SJCRH30 (cell line): Measurements from ENCODE around the gene GATA5. TPM values are rescaled to one million over a fixed set of nuclear protein-coding genes. Genes with fewer than 3 reads are reported as not detected.
"Not testable (repeated sequence)": the region's sequence is repeated elsewhere in the genome, so short reads cannot be mapped to it uniquely, and the experiment has no call there.

Experiments used
- DNase-seq, 2 experiments: peaks; one replicate each; pipeline ENCODE4 v3.0.0-alpha.2; 2015 to 2020
- H3K27ac ChIP-seq: fragments of 250-450 bp; sonication (Bioruptor Pico); 2 replicates; pipeline ENCODE4 v1.5.1; 2020; ENCODE audit warnings: mild to moderate bottlenecking, moderate library complexity
- H3K27me3 ChIP-seq: fragments of 250-450 bp; sonication (Bioruptor Pico); 2 replicates; pipeline ENCODE4 v1.5.1; 2020; ENCODE audit warnings: mild to moderate bottlenecking, moderate library complexity
- H3K36me3 ChIP-seq: fragments of 250-450 bp; sonication (Bioruptor Pico); 2 replicates; pipeline ENCODE4 v1.5.1; 2020; ENCODE audit warnings: mild to moderate bottlenecking, moderate library complexity
- H3K4me1 ChIP-seq: fragments of 250-450 bp; sonication (Bioruptor Pico); 2 replicates; pipeline ENCODE4 v1.5.1; 2020; ENCODE audit warnings: mild to moderate bottlenecking, moderate library complexity
- H3K4me3 ChIP-seq: fragments of 250-450 bp; sonication (Bioruptor Pico); 2 replicates; pipeline ENCODE4 v1.5.1; 2020; ENCODE audit warnings: mild to moderate bottlenecking, moderate library complexity
- H3K9me3 ChIP-seq: fragments of 250-450 bp; sonication (Bioruptor Pico); replicated peaks from 2 replicates; pipeline ENCODE4 v1.5.1; 2020; ENCODE audit warnings: mild to moderate bottlenecking, moderate library complexity
- total RNA-seq: library from RNA; depleted of rRNA; stranded (reverse); fragments of >200 nt; shearing (Covaris generic); gene quantifications from 2 replicates; pipeline ENCODE4 v1.2.3, GENCODE V29; 2014

Gene GATA5
- total RNA-seq, 1 experiment from 2014 or later: not detected

DNA sequence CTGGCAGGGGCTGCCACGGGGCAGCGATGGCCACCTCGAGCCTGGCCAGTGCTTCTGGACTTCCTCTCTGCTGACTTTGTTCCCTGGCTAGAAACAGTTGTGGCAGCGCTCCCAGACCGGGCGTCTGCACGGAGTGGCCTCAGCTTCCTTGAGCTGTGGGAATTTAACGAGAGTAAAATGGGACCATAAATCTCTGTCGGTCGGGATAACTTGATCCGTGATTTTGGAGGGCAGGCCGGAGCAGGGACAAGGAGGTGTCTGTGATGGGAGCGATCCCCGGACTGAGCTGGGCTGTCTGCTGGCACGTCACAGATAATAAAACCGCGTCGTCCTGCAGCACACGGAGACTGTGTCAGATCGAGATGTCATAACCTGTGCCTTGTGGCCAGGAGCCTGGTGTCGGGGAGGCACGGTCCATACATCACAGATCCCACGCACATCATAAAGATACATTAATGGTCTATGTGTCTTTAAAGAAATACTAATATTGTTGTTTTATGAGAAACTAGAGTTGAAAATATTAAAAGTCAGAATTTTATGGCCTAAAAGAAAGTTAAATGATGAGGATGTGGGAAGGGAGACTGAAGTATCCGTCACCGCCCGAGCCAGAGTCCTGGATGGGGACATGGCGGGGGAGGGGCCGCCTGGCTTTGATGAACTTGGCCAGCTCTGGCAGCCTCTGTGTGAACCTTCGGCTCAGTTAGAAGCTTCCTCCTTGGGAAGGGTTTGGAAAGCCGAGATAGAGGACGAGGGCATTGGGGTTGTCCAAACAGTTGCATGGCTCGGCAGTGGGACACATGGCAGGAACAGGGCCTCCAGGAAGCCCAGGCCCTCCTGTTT lies 41.9 kb downstream of the GATA5 start:
- Histone ChIP-seq H3K4me1 (no peaks in the 10 kb centered on the region; the same call in 1 of the 2 replicates), H3K4me3 (no peak overlapping the region), H3K9me3 (no peaks in the 10 kb centered on the region), H3K27me3 (peaks cover 83% of the 10 kb centered on the region), H3K27ac (no peak overlapping the region), H3K36me3 (no peaks in the 10 kb centered on the region)
- DNase-seq: no peak

DNA sequence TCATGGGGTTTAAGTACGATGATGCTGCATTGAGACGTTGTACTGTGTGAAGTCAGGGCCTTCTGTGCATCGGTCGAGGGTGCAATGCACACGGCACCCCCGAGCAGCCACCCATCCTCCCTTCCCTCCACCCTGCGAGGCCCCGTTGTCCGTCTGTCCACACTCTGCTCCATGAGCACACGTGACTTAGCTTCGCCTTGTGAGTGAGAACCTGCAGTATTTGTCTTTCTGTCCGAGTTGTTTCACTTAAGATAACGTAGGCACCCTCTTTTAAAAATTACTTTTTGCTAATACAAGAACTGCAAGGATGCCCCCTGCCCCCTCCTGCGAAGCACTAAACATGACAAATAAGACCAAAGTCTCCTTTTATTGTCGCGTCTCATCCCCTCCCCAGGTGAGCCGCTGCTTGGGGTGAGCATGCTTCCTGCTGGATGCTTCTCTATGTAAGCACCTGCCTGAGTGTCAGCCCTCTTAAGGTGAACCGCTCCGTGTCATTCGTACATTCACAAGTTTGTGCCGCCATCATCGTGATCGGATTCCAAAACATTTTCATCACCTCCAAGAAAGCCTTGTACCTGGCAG lies 44.8 kb downstream of the GATA5 start:
- no peak overlapping the region for H3K27ac ChIP-seq
- DNase-seq: no peak
- H3K27me3 ChIP-seq: peaks cover 82% of the 10 kb centered on the region
- H3K4me3 ChIP-seq: no peak overlapping the region
- no peaks in the 10 kb centered on the region; the same call in 1 of the 2 replicates for H3K4me1 ChIP-seq
- H3K36me3 ChIP-seq: no peaks in the 10 kb centered on the region
- no peaks in the 10 kb centered on the region for H3K9me3 ChIP-seq

DNA sequence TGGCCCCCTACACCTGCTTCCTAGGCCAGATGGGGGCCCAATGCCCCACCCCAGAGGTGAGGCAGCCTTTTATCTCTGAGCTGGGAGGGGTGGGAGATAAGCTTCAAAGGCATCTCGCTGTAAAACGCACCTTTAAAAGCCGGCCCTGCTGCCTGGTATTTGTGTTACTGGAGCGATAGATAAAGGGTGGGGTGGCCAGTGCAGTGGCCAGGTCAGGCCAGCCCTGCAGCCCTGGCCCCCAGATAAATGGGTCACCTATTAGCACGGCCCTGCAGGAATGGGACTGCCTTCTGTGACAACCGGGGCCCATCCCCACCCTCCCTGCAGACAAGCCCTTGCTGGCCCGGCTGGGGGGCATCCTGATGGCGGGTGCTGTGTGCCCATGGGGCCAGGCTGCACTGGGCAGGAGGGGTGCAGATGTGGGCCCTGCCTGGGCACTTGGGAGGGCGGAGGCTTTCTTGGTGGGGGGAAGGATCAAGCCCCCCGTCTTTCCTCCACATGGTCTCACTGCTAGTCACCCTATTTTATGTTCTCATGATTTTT lies 45.4 kb downstream of the GATA5 start:
- Histone ChIP-seq H3K27ac (no peak overlapping the region), H3K27me3 (peaks cover 77% of the 10 kb centered on the region), H3K4me1 (no peaks in the 10 kb centered on the region; the same call in 1 of the 2 replicates), H3K4me3 (no peak overlapping the region), H3K36me3 (no peaks in the 10 kb centered on the region), H3K9me3 (no peaks in the 10 kb centered on the region)
- DNase-seq: no peak

DNA sequence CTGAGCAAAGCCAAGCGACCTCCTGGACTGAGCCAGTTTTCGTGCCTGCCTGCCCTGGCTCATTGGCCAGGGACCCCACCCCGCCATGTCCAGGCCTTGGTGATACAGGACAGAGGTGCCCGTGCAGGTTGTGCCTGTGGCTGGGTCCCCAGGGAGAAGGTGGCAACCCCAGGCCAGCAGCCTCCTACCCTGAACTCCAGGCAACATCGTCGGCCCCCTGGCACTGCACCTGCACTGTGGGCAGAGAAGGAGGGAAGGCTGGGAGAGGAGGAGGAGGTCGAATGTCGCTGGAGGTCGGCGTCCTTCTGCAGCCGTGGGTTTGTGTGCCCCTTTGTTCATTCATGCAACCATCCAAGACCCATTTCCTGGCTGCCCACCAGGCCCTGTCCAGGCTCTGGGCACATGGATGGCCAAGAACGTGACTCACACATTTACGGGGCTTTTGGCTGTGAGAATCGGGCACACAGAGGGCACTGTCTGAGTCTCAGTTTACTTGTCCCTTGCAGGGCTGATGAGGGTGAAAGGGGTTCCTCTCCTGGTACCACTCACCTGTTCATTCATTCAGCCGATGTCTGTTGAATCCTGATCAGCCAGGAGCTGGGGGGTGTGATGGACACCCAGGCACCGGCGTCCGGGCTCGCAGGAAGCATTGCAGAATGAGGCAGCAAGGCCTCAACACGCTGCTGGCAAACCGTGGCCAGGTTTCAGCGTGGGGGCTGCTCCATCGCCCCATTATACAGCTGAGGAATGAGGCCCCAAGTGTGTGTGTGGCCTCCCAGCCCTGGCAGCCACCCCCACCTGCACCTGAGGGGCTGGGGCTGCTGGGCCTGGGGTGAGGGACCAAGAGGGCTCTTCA lies 46.1 kb downstream of the GATA5 start:
- Histone ChIP-seq H3K36me3 (no peaks in the 10 kb centered on the region), H3K4me1 (no peaks in the 10 kb centered on the region; the same call in 1 of the 2 replicates), H3K9me3 (no peaks in the 10 kb centered on the region), H3K27ac (no peak overlapping the region), H3K4me3 (no peak overlapping the region), H3K27me3 (peaks cover 77% of the 10 kb centered on the region)
- no peak for DNase-seq

DNA sequence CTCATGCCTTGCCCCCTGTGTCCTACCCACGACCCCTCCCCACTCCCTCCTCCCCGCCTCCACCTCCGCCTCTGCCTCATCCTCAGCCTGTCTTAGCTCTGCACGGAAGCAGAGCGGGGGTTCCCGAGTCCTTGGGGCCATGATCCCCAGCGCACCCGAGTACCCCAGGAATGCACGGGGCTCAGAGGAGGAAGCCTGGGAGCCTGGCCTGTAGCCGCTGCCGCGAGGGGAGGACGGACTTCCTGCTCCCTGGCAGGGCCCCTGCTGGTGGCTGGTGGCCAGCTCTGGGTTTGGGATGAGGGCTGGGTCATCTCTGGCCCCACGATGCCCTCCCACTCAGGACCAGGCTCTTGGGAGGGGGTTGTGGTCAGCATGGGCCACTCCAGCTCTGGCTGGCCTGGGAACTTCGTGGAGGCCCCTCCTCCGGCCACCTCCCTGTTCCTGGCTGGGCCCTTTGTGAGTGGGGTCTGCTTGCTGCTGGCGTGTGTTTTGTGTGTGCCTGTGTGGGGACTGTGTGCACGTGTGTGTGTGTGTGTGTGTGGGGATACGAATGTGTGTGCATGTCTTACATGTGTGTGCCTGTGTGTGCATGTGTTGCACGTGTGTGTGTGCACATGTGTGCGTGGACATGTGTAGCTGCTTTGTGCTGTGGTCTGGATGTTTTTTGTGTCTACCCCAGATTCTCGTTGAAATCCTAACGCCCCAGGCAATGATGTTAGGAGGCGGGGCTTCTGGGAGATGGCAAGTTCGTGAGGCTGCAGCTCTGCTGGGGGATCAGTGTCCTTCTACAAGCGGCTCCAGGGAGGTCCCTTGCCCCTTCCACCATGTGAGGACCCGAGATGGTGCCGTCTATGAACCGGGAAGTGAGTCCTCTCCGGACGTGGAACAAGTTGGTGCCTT lies 47.1 kb downstream of the GATA5 start:
- Histone ChIP-seq H3K27ac (no peak overlapping the region), H3K27me3 (peaks cover 76% of the 10 kb centered on the region), H3K9me3 (no peaks in the 10 kb centered on the region), H3K36me3 (no peaks in the 10 kb centered on the region), H3K4me3 (no peak overlapping the region), H3K4me1 (no peaks in the 10 kb centered on the region; the same call in 1 of the 2 replicates)
- peak in 1 of 2 experiments; percentile 46 for DNase-seq

DNA sequence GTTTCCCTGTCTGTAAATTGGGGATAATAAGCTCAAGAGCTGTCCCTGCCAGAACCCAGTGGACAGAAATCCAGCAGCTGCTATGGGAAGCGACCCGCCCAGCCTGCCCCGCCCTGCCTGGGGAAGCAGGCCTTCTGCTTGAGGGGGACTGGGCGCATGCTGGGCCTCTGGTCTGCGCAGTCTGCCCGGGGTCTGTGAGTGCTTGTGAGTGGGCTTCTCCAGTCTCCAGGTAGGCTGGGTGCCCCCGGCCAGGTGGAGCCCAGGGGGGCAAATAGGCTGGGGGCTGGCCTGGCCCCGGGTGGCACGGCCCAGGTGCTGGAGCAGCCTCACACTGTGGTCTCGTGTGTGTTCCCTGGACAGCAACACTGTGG lies 47.8 kb downstream of the GATA5 start:
- H3K4me3 ChIP-seq: no peak overlapping the region
- no peaks in the 10 kb centered on the region for H3K36me3 ChIP-seq
- H3K27me3 ChIP-seq: peaks cover 79% of the 10 kb centered on the region
- no peak for DNase-seq
- H3K27ac ChIP-seq: no peak overlapping the region
- no peaks in the 10 kb centered on the region; the same call in 1 of the 2 replicates for H3K4me1 ChIP-seq
- H3K9me3 ChIP-seq: no peaks in the 10 kb centered on the region

DNA sequence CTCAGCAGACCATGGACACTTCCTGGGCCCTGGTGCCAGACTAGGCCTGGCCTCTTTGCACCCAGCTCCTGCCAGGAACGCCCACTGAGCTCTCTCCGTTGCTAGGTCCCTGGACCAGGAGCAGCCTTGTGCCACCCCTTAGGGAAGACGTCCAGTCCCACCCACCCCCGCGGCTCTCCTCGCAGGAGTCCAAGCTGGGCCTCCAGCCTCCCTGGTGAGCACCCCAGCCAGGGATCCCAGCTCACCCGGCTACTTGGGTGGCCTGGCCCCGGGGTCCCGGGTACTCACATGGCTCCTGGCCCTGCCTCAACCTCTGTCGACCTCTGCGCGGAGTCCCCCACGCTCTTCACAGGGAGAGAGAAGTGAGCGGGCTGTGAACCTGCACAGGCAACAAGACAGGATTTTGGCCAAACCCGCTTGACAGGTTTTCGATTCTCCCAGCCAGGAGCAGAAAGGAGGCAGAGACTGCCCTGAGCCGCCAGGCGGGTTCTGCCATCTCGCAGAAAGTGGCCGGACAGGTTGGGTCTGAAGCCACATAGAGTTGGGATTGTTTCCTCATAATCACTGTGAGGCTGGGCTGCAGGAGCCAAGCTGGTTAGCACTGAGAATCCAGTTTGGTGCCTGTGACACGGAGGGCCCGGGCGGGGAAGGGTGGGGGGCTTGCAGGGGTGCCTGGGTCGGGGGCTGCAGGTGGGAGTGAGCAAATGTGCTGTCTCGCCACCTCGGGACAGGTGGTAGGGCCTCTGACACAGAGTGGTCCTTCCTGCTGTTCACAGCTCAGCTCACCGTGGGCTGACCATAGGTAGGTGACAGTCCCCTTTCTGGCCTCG lies 48.4 kb downstream of the GATA5 start, which contains the start of gene RBBP8NL:
Gene RBBP8NL (minus strand): TSS at position 368 of the 830 bp plus-strand sequence. CDS start 7,892 bp downstream, outside the sequence.
- peaks cover 76% of the 10 kb centered on the region for H3K27me3 ChIP-seq
- H3K4me3 ChIP-seq: no peak within 1 kb of the TSS
- no peaks in the 10 kb centered on the region; the same call in 1 of the 2 replicates for H3K4me1 ChIP-seq
- no peaks in the 10 kb centered on the region for H3K9me3 ChIP-seq
- H3K27ac ChIP-seq: no peak within 1 kb of the TSS
- H3K36me3 ChIP-seq: no peaks in the 10 kb centered on the region
- no peak for DNase-seq

DNA sequence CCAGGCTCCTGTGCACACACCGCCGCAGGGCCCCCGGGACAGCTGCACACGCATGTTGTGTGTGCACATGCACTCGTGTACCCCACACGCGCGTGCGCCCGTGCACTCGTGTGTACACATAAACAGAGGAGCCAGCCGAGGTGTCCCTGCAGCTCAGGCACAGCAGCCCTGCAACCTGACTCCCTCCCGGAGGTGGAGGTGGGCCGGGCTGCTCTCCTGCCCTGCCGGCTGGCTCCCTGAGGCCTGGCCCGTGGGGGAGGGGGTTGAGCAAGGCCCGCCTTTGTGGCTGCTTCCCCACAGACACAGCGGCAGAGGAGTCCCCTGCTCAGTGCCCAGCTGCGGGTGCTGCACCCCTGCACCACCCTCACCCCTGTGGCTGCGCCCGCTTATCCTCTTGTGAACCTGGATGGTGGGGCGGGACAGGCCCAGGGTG lies 49.1 kb downstream of the GATA5 start:
- Histone ChIP-seq H3K27ac (no peak overlapping the region), H3K36me3 (no peaks in the 10 kb centered on the region), H3K4me3 (no peak overlapping the region), H3K9me3 (no peaks in the 10 kb centered on the region), H3K27me3 (peaks cover 69% of the 10 kb centered on the region), H3K4me1 (no peaks in the 10 kb centered on the region; the same call in 1 of the 2 replicates)
- no peak for DNase-seq

DNA sequence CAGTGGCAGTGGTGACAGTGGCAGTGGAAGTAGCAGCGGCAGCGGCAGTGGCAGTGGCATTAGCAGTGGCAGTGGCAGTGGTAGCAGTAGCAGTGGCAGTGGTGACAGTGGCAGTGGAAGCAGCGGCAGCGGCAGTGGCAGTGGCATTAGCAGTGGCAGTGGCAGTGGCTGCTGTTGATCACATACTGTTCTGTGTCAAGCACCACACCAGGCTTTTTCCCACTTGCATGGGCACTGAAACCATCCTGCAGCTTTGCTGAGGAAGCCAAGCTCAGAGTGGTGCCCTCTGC lies 49.8 kb downstream of the GATA5 start:
- H3K4me1 ChIP-seq, H3K4me3 ChIP-seq, DNase-seq, H3K36me3 ChIP-seq, H3K9me3 ChIP-seq, H3K27ac ChIP-seq: not testable (repeated sequence)
- H3K27me3 ChIP-seq: peaks cover 64% of the 10 kb centered on the region

DNA sequence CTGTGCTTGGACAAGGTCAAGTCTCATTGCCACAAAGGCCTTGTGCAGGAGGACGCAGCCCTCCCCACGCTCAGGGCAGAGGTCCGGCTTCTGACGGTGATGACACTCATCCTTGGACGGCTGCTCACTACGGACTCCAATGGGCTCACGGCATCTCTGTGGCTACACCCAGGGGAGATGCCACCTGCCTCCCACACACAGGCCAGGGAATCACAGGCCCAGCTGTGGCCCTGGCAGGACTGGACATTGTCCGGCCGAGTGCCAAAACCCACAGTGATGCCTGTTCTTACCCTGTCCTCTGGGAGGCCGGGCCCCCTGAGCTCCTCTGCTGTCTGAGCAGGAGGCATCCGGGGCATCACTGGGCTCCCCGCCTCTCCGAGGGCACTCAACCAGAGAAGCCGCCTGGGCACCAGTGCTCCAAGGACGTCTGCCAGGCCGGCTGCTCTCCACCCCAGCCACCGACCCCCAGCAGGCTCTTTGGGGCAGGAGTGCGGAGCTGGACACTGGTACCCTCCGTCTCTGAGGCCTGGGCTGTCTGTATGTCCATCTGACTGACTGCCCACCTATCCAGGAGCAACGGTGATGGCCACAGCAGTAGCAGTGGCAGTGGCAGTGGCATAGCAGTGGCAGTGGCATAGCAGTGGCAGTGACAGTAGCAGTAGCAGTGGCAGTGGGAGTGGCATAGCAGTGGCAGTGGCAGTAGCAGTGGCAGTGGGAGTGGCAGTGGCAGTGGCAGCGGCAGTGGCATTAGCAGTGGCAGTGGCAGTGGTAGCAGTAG lies 50.3 kb downstream of the GATA5 start:
- DNase-seq: no peak
- Histone ChIP-seq H3K4me1 (no peaks in the 10 kb centered on the region; the same call in 1 of the 2 replicates), H3K9me3 (no peaks in the 10 kb centered on the region), H3K4me3 (no peak overlapping the region), H3K36me3 (no peaks in the 10 kb centered on the region), H3K27ac (no peak overlapping the region), H3K27me3 (peaks cover 64% of the 10 kb centered on the region)

DNA sequence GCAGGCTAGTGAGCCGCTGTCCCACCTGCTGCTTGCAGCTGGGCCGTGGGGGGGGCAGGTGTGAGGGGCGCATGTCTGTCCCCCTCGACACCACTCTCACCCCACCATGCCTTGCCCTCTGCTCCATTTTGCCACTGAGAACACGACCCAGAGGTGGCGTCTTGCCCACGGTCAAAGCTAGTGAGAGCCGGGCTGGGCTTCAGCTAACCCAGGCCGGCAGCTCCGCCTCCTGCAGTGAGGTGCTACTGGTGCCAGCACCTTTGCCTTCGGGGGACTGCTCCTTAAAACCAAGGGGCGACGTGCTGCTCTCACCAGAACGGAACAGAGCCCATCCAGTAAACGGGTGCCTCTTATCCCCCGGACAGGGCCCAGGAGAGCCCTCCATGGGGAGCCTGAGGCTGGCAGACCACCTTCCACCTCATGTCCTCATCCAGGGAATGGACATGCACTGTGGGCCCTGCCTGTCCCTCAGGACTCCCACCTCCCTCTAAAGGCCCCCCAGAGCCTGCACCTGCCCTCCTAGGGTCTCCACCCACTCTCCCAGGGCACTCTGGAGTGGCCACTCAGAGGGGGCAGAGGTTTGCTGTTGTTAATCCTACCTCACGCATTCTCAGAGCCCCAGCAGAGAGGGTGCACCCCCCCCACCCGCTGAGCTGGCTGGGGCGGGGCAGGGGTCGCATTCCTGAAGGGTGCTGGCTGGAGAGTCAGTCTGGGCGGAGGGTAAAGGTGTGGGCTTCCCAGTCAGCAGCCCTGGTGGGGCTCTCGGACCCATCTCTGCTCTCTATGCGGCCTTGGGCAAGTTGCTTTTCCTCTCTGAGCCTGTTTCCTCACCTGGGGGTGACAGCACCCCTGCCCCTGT lies 51.3 kb downstream of the GATA5 start:
- Histone ChIP-seq H3K9me3 (no peaks in the 10 kb centered on the region), H3K4me1 (no peaks in the 10 kb centered on the region; the same call in 1 of the 2 replicates), H3K4me3 (no peak overlapping the region), H3K27ac (no peak overlapping the region), H3K36me3 (no peaks in the 10 kb centered on the region), H3K27me3 (peaks cover 64% of the 10 kb centered on the region)
- no peak for DNase-seq

DNA sequence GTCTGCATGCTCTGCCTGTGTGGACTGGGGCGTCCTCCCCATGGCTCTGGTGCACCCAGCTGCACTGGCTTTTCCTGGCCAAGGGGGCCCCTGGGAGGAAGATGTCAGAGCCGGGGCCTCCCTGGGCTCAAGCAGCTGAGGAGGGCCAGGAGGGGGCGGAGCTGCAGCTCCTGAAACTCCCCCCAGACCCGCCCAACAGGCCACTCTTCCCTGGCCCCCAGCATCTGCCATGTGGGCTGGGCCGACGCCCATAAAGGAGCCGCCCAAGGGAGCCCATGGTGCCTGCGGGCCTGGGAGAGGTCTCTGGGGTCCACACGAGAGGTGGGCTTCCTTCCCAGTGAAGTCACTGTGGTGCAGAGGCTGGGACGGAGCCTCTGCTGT lies 52.5 kb downstream of the GATA5 start:
- no peak overlapping the region for H3K4me3 ChIP-seq
- peak; percentile 46 to 50 for DNase-seq
- H3K36me3 ChIP-seq: no peaks in the 10 kb centered on the region
- no peaks in the 10 kb centered on the region for H3K4me1 ChIP-seq
- H3K27me3 ChIP-seq: peaks cover 62% of the 10 kb centered on the region
- no peak overlapping the region for H3K27ac ChIP-seq
- no peaks in the 10 kb centered on the region for H3K9me3 ChIP-seq
